Ecto neural progenitor cell (in vitro differentiated cells): ENCODE data around the gene SMIM22.

Source experiments
- DNase-seq: peaks from one replicate; pipeline ENCODE4 v3.0.0-alpha.2; 2018; ENCODE audit warnings: low spot score

SMIM22 gene

DNA sequence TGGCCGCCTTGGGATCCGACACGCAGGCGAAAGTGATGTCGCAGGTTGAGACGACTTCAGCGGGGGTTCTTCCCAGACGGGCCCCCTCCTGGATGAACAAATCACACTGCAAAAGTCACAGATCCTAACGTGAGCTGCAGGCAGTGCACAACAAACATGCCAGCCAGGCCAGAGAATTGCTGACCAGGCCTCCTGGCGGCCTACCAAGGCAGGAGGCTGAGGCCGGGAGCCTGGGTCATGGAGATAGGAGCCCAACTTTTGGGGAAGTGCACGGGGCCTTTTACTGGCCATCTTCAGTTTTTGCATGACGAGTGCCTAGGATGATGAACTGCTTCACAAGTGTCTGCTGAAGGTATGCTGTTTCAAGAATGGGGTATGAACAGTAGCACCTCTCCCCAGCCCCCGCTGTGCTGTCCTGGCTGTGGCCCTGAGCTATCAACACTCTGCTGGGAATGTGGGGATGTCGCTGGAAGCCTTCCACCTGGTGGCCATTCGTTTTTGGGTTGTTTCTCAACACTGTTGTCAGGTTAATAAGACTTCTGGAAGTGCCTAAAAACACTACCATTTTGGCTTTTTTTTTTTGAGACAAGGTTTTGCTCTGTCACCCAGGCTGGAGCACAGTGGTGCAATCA is 19.5 kb downstream of the SMIM22 start:
- no peak for DNase-seq

DNA sequence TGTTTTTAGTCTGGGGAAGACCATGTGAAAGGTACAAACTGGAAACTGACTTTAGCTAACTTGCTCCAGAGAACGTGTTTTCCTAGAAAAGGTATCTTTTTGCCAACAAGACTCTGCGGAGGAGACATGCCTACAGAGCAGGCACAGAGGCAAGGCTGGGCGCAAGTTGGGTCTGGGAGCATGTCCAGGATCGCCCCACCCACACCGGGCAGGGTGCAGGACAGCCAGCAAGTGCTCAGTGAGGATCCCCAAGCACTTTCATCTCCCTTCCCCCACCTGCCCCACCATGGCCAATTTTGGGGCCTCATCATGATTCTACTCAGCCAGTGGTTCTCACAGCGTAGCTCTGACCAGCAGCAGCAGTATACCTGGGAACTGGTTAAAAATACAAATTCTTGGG is 25.5 kb downstream of the SMIM22 start:
- no peak for DNase-seq

DNA sequence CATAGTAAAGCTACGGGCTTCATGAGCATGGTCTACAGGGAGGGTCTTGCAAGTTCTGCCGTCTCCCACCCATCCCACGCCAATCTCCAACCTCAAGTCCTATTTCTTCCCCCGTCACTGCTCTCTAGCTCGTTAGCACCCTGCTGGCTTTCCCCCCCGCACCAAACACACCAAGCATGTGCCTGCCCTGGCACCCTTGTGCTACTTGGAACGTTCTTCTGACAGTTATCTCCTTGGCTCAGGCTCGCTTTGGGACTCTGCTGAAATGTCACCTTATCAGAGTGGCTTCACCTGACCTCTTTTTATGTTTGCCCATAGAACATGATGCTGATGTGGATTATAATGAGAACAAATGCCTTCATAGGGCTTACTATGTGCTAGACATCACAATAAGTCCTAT is 30.0 kb downstream of the SMIM22 start:
- DNase-seq: no peak

DNA sequence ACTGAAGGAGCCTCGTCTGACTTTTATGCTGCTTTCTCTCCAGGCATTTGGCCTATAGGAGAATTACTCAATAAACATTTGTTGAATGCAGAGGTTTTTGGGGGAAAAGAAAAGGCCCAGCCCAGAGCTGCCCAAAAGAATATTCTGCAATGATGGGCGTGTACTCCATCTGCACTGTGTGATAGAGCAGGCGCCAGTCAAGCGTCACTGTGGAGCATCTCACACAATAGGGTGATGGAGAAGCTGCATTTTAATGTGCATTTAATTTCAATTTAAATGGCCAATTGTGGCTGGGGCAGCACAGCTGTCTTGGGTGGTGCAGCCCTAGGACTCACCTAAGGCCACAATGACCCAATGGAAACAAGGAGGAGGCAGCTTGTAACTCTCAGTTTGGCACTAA is 31.4 kb downstream of the SMIM22 start:
- DNase-seq: no peak

DNA sequence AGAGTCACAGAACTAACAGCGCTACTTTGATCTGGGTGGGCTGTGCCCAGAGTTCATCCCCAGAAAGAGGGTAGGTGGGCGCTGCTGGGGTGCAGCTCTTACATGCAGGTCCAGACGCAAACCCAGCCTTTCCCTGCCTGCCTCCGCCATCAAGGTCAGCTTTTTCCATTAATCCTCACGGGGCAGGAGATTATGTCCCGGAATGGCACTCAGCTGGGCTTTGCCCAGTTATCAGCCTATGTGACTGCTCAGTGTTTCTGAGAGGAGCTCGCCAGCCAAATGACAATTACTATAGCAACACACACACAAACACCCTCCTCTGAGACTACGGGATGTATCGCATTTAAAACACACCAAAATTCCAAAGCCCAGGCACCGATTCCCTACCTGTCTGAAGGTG is 31.8 kb downstream of the SMIM22 start:
- no peak for DNase-seq

DNA sequence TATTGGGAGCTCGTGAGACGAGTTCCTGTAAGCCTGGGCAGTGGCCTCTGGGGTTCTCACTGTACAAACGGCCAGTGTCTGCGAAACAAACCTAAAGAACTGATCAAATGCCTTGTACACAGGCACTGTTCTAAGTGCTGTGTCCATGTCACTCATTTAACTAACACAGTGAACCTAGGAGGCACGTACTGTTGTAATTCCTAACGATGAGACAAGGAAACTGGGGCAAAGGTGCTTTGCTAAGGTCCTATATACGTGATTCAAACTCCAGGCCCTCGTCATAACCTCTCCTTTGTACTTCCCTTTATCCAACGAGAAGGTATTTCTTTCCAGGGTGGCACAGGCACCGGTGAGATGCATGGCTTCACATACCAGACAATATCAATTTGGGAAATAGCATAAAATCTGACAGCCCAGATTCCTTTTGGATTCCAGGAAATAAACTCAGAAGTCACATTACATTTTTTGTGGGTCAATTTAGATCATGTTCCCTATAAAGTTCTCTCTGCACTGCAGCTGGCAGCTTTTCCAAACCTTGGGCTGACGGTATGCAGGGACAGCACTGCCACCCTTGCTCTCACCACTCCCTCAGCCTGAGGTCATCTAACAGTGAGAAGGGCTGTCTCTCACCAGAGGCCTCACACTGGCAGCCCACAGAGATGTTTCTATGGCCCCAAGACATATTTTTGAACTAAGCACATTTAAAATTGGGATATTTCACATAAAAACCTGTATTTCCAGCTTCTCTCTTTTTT is 33.6 kb downstream of the SMIM22 start:
- DNase-seq: no peak

DNA sequence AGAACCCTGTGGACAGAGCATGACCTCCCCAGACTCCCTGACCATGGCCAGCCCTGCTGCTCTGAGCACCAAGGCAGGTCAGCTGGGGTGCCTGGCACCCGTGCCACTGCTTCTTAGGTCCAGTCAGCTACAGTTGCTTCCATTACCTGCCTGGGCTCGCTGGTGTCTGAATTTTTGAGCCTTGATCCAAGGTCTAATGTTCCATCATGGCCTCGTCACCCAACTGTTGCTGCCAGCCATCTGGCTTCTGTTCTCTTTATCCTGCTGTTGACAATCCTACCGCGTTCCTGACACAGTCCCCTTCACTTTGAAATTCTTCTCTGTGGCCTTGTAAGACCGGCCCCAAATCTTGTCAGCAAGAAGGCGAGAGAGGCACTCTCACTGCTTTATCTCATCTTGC is 35.2 kb downstream of the SMIM22 start:
- DNase-seq: no peak

DNA sequence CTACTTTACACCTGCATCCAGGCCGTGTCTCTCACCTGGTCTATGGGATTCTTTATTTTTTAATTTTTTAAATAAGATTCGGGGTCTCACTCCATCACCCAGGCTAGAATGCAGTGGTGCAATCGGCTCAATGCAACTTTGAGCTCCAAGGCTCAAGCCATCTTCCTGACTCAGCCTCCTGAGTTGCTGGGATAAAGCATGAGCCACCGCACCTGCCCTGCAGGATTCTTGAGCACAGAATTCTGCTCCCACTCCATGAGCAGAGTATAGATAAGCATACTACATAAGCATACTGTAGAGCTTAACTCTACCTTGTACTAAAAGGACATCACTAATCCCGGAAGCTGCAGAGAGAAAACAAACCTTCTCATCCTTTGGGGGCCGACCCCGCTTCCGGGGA is 36.4 kb downstream of the SMIM22 start:
- no peak for DNase-seq

DNA sequence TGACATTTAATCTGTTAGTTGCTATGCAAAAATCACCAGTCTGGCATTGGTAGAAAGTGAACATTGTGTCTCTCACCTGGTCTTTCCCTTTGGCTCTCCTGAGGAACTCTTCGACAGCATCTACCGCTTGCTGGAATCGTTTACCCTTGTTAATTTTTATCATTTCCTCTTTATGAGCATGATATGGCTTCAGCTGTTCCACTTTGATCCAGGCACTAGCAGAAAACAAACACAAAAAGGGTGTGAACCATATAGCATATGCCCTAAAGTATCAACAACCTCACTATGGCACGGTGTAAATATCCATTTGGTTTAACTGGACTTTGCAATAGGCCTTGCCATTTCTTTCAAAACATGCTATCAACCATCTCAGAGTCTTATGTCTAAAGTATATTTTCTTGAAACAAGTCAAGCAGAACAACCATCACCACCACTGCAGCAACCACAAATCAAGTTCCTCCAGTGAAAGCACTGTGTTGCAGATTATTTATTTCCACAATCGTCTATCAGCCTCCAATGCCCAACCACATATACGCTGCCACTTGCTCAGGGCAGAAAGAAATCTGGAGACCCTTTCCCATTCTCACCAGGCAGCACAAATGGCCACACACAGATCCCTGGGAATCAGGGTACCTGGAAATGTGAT is 37.7 kb downstream of the SMIM22 start:
- DNase-seq: no peak

DNA sequence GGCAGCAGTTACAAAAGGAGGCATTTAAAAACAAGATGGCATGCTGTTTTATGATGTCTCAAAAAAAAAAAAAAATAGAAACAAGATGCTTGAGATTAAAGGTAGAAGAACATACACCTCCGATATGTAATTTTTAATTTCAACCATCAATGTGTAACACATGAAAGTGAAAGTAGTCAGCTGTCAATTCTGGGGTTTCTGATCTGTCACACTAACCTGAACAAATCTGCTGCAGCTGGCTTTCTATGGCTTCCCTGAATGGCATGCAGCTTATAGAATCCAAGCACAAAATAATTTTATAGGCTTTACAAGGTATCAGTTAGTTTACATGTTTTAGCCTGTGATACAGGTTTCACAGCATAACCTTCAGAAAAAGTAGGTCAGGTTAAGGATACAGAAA is 38.4 kb downstream of the SMIM22 start:
- no peak for DNase-seq

DNA sequence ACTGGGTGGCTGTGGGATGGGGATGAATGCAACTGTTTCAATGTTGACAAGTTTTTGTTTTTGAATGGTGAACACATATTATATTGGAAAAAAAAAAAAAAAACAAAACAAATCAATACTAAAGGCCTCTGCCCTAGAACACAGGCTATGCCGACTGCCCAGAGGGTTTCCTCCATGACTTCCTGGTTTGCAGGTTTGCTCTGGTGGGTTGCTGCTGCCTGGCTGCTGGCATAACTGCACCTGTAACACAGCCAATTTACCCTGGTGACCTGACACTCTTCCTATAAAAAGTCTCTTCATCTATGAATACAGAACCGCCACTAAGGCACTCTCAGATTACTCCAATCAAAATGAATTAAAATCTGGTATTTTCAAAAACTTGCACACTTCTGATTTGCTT is 41.6 kb downstream of the SMIM22 start:
- no peak for DNase-seq

DNA sequence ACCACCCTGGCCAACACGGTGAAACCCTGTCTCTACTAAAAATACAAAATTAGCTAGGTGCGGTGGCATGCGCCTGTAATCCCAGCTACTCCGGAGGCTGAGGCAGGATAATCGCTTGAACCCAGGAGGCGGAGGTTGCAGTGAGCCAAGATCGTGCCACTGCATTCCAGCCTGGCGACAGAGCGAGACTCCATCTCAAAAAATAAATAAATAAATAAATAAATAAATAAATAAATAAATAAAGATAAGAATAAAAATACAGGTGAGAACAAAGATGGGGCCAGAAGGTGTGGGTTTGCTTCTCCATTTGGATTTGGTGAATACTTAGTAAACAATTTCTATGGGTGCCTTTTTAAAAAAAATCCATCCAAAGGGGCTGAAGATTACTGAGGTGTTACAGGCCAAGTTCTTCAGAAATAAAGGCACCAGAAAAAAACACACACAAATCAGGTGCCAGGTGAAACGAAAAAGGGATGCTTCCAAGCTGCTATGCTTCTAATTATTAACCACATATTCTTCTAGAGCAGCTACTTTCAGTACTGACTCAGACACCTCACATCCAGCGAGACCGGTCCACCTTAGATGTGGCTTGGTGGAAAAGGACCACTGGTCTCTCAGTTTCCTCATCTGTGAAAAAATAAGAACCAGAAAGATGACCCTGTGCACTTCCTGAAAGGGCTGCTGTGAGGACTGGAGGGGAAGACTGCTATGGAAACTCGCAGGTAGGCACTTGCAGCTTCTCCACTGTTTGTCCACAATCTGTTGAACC is 42.7 kb downstream of the SMIM22 start:
- DNase-seq: no peak

DNA sequence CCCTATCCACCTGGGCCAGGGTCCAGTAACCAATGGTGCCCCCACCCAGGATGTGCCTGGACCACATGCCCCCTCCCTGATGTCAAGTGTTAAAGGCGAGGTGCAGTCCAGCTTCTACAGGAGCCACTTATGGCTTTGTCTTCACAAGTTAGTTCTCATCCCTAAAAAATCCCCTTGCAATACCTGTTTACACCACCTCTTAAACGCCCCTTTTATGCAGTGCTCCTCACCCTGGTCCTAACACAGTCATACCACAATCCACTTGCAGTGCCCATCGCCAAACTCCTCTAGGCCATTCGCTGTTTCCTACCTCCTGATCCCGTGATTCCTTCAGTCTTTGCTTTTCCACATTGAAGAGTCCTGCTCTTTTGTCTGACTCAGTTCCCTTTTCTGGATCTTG is 44.8 kb downstream of the SMIM22 start:
- no peak for DNase-seq

DNA sequence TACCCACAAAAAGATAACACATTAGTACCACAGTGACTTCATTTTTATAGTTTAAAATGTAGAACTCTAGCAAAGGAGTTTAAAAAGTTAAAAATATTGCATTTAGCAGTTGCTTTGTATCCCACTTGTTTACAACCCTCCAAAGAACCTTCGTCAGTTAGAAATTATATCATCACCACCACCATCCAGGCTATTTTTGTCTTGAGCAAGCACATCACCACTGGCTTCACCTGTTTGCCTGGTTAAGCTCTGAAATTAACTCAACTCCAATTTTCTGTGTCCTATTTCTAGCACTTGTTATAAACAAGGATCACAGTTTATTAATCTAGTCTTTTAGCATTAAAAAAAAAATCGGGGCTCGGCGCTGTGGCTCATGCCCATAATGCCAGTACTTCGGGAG is 45.8 kb downstream of the SMIM22 start:
- DNase-seq: no peak
